ENCODE results near the gene ZNF778. TPM values are rescaled to one million over a fixed set of nuclear protein-coding genes. Genes with fewer than 3 reads are reported as not detected.

Gene ZNF778
- total and polyA plus RNA-seq, 12 donors = 1.9 to 20.5 (median 8.4) TPM

DNA sequence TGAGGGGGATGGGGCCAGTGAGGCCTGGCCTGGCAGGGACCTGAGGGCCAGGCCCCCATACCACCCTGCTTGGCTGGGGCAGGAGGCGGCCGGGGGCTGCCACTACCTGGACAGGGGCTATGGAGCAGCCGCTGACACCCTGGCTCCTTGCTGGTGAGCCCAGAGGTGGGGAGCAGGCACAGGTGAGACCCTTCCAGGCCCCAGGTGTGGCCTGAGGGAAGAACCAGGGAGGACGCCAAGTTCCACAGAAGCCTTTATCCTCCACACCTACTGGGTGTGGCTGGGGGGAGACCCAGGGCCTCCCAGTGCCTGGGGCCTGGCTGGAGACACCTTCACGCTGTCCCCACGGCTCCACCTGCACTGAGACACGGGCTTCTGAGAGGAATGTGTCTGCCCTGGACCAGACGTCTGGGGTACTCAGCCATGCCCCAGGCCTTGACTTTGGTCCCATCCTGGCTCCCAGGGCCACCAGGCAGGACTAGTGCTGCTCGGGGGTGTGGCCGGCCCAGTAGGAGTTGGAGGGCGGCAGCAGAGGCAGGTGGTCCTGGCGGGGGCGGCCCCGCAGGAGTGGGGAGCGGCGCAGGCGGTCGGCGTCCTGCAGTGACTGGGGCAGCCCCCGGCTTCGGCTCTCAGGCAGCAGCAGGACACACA is 21.9 kb upstream of the ZNF778 start:
- 81 to 95% (median 90%) methylated on average over 11 to 21 of the region's 21 CpGs for WGBS, 4 donors
- Histone ChIP-seq H3K27ac (no peak overlapping the region), H3K36me3 (replicated peaks in 1 of 2) (no peaks in the 10 kb centered on the region), H3K9me3 (replicated peaks in 1 of 3) (no peaks in the 10 kb centered on the region), H3K27me3 (peaks cover 20% of the 10 kb centered on the region), H3K4me3 (no peak overlapping the region), H3K4me1 (replicated peaks in 1 of 2) (peaks cover 8 to 9% of the 10 kb centered on the region in 2 donors)
- intact Hi-C loops (cut with DNase I) = no loop called here
- TF ChIP-seq, protein P1, sequence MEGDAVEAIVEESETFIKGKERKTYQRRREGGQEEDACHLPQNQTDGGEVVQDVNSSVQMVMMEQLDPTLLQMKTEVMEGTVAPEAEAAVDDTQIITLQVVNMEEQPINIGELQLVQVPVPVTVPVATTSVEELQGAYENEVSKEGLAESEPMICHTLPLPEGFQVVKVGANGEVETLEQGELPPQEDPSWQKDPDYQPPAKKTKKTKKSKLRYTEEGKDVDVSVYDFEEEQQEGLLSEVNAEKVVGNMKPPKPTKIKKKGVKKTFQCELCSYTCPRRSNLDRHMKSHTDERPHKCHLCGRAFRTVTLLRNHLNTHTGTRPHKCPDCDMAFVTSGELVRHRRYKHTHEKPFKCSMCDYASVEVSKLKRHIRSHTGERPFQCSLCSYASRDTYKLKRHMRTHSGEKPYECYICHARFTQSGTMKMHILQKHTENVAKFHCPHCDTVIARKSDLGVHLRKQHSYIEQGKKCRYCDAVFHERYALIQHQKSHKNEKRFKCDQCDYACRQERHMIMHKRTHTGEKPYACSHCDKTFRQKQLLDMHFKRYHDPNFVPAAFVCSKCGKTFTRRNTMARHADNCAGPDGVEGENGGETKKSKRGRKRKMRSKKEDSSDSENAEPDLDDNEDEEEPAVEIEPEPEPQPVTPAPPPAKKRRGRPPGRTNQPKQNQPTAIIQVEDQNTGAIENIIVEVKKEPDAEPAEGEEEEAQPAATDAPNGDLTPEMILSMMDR (IDR thresholded peaks at IDR 0.05) = no peak
- DNase-seq = no peak

GRCh38 chr16:89197033-89197632 is 20.4 kb upstream of the ZNF778 start:
- Histone ChIP-seq H3K4me3 (no peak overlapping the region), H3K36me3 (replicated peaks in 1 of 2) (no peaks in the 10 kb centered on the region), H3K4me1 (replicated peaks in 1 of 2) (peaks cover 2 to 9% of the 10 kb centered on the region in 2 donors), H3K27ac (no peak overlapping the region), H3K27me3 (peaks cover 27% of the 10 kb centered on the region), H3K9me3 (replicated peaks in 1 of 3) (no peaks in the 10 kb centered on the region)
- no peak for DNase-seq
- intact Hi-C loops (cut with DNase I) = no loop called here
- WGBS, 4 donors = 80 to 91% (median 87%) methylated on average over 7 to 13 of the region's 13 CpGs
- no peak for TF ChIP-seq POLR2A (IDR thresholded peaks at IDR 0.05)
- TF ChIP-seq, protein P1 (IDR thresholded peaks at IDR 0.05) = no peak

DNA sequence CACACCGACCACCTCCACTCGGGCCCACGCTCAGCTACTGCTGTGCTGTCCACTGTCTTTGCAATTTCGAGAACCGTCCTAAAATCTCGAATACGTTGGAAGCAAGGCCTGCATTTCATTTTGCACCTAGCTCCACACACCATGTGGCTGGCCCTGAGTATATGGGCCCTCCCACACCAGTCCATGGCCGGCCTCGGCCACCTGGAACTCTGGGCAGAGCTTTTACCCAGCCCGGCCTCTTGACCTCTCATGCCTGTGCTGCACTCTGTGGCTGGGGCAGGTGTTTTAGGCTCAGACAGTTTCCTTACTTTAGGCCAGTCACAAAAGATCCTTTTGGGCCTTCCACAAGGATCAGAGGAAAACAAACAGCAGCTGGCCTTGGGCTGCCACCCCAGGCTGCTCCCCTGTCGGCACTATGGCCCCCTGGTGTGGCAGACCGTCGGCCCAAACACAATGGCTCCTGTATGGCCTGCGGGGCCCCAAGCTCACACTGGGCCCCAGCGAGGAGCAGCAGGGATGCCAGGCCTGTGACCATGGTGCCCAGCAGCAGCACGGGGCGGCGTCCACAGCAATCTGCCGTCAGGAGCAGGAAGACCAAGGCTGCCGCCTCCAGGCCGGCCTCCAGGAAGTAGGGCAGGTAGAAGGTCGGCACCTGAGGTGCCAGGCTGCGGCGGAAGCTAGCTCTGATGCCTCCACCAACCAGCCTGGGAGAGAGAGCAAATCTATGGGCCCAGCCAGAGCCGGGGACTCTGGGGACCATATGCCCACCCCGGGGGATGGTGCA is 19.7 kb upstream of the ZNF778 start:
- Histone ChIP-seq H3K27me3 (peaks cover 29% of the 10 kb centered on the region), H3K4me3 (no peak overlapping the region), H3K9me3 (replicated peaks in 1 of 3) (no peaks in the 10 kb centered on the region), H3K36me3 (replicated peaks in 1 of 2) (no peaks in the 10 kb centered on the region), H3K4me1 (replicated peaks in 1 of 2) (peaks cover 0 to 8% of the 10 kb centered on the region in 2 donors), H3K27ac (no peak overlapping the region)
- intact Hi-C loops (cut with DNase I) = no loop called here
- DNase-seq = no peak
- WGBS, 4 donors = 82 to 89% (median 82%) methylated on average over 10 to 26 of the region's 26 CpGs
- no peak for TF ChIP-seq POLR2A (IDR thresholded peaks at IDR 0.05)
- TF ChIP-seq, protein P1 (IDR thresholded peaks at IDR 0.05) = no peak

DNA sequence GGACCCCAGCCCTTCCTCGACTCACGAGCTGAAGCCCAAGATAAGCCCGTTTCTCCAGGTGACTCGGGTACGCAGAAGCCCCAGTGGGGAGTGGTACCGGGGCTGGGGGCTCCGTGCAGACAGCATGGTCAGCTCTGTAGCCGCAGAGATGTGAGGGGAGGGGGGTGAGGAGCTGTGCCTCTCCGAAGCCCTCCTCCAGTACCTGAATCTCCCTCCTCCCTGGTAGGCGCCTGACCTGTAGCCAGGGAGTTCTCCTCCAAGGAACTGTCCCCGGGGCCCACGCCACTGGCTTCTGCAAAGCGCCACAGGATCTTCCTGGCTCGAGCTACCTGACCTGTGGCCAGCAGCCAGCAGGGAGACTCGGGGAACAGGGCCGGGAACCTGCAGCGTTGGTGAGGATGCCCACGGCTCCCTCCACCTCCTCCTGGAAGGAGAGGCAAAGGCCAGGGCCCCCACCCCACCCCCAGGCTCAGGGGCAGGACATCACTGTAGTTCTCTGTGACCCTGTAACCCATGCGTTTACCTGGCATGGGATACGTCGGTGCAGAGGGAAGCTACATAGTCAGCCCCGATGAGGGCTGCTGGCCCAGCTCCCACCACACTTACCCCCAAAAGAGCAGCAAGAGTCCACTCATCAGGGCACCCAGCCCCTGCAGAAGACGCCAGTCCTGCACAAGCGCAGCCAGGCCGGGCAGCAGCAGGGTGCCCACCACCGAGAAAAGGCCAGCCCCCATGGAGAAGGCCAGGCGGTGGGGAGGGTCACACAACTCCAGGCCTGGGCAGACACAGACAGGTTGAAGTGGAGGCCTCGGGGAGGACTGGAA is 18.9 kb upstream of the ZNF778 start:
- WGBS, 4 donors = 81 to 86% (median 83%) methylated on average over 15 to 28 of the region's 28 CpGs
- intact Hi-C loops (cut with DNase I) = no loop called here
- no peak overlapping the region for H3K27ac ChIP-seq
- no peak for DNase-seq
- H3K27me3 ChIP-seq = peaks cover 36% of the 10 kb centered on the region
- H3K4me3 ChIP-seq = no peak overlapping the region
- H3K36me3 ChIP-seq (replicated peaks in 1 of 2) = no peaks in the 10 kb centered on the region
- H3K4me1 ChIP-seq (replicated peaks in 1 of 2) = peaks cover 0 to 8% of the 10 kb centered on the region in 2 donors
- H3K9me3 ChIP-seq (replicated peaks in 1 of 3) = no peaks in the 10 kb centered on the region
- TF ChIP-seq POLR2A (IDR thresholded peaks at IDR 0.05) = no peak
- TF ChIP-seq, protein P1 (IDR thresholded peaks at IDR 0.05) = no peak
